ENCODE measurements around the gene TRPC6. TPM values are rescaled to one million over a fixed set of nuclear protein-coding genes. Genes with fewer than 3 reads are reported as not detected.

The TRPC6 gene
- total RNA-seq, 2 donors from 2014 or later = 0.28 to 0.93 TPM

- no peaks in the 10 kb centered on the region for H3K4me1 ChIP-seq
- H3K27me3 ChIP-seq = no peaks in the 10 kb centered on the region
- H3K4me3 ChIP-seq = no peak overlapping the region
- TF ChIP-seq CTCF (IDR thresholded peaks at IDR 0.05) = no peak
- no peak for DNase-seq (ENCODE audit: low spot score)
- no peaks in the 10 kb centered on the region for H3K9me3 ChIP-seq
- no peaks in the 10 kb centered on the region for H3K36me3 ChIP-seq
- no peak overlapping the region for H3K27ac ChIP-seq
These were observed 17.1 kb upstream of the TRPC6 start for GRCh38 chr11:101600924-101601323.

GRCh38 chr11:101586965-101587364 lies 3.2 kb upstream of the TRPC6 start:
- no peaks in the 10 kb centered on the region for H3K36me3 ChIP-seq
- TF ChIP-seq CTCF (IDR thresholded peaks at IDR 0.05) = no peak
- no peak for DNase-seq (ENCODE audit: low spot score)

GRCh38 chr11:101584655-101585054 lies 848 bp upstream of the TRPC6 start:
- no peak for TF ChIP-seq CTCF (IDR thresholded peaks at IDR 0.05)
- no peak overlapping the region for H3K4me3 ChIP-seq
- H3K36me3 ChIP-seq = no peaks in the 10 kb centered on the region
- H3K27ac ChIP-seq = no peak overlapping the region
- H3K27me3 ChIP-seq = peaks cover 0 to 6% of the 10 kb centered on the region in 2 donors
- DNase-seq (ENCODE audit: low spot score) = no peak
- H3K4me1 ChIP-seq = peaks cover 0 to 17% of the 10 kb centered on the region in 2 donors
- peaks cover 0 to 1% of the 10 kb centered on the region in 2 donors for H3K9me3 ChIP-seq

More at GRCh38 chr11:101586965-101587364, 3.2 kb upstream of the TRPC6 start:
- Histone ChIP-seq H3K27me3 (peaks cover 0 to 6% of the 10 kb centered on the region in 2 donors), H3K4me1 (peaks cover 0 to 17% of the 10 kb centered on the region in 2 donors), H3K4me3 (no peak overlapping the region), H3K27ac (no peak overlapping the region), H3K9me3 (no peaks in the 10 kb centered on the region)

- Histone ChIP-seq H3K27ac (no peak overlapping the region), H3K9me3 (peaks cover 0 to 7% of the 10 kb centered on the region in 2 donors), H3K27me3 (peaks cover 0 to 6% of the 10 kb centered on the region in 2 donors), H3K4me3 (peak overlapping the region in 1 of 2 donors; percentile 56), H3K4me1 (peaks cover 0 to 17% of the 10 kb centered on the region in 2 donors), H3K36me3 (no peaks in the 10 kb centered on the region)
- DNase-seq (ENCODE audit: low spot score) = no peak
- no peak for TF ChIP-seq CTCF (IDR thresholded peaks at IDR 0.05)
These were observed 315 bp upstream of the TRPC6 start for GRCh38 chr11:101584129-101584515.

GRCh38 chr11:101582989-101583250 lies 887 bp downstream of the TRPC6 start:
- peaks cover 0 to 10% of the 10 kb centered on the region in 2 donors for H3K9me3 ChIP-seq
- peaks cover 0 to 6% of the 10 kb centered on the region in 2 donors for H3K27me3 ChIP-seq
- peak overlapping the region in 1 of 2 donors; percentile 35 for H3K27ac ChIP-seq
- no peak for DNase-seq (ENCODE audit: low spot score)
- TF ChIP-seq CTCF (IDR thresholded peaks at IDR 0.05) = no peak
- H3K4me1 ChIP-seq = peaks cover 0 to 17% of the 10 kb centered on the region in 2 donors
- no peaks in the 10 kb centered on the region for H3K36me3 ChIP-seq
- H3K4me3 ChIP-seq = peak overlapping the region; percentile 40 to 56

- no peak for TF ChIP-seq CTCF (IDR thresholded peaks at IDR 0.05)
- DNase-seq (ENCODE audit: low spot score) = no peak
- H3K4me3 ChIP-seq = peak overlapping the region; percentile 40 to 56
- peaks cover 0 to 10% of the 10 kb centered on the region in 2 donors for H3K9me3 ChIP-seq
- H3K27ac ChIP-seq = no peak overlapping the region
- no peaks in the 10 kb centered on the region for H3K36me3 ChIP-seq
- peaks cover 0 to 17% of the 10 kb centered on the region in 2 donors for H3K4me1 ChIP-seq
- peaks cover 0 to 6% of the 10 kb centered on the region in 2 donors for H3K27me3 ChIP-seq
These were observed 1.4 kb downstream of the TRPC6 start for GRCh38 chr11:101582236-101582988.

Data from right atrium auricular region (tissue), 2 donors.